ENCODE data around the gene SH3BP1. TPM values are rescaled to one million over a fixed set of nuclear protein-coding genes. Genes with fewer than 3 reads are reported as not detected.

Gene SH3BP1
- total and polyA plus RNA-seq, 2 of the 13 experiments (the other 11 are each of a cell fraction or from before 2014, with no cell fraction given), result 8.4 to 18.5 TPM

- TF ChIP-seq SOX5 (CRISPR knock-in tag; IDR thresholded peaks at IDR 0.05; ENCODE audit: borderline replicate concordance) (peak; percentile 20; the same call in 1 of the 2 replicates), DNMT3B (CRISPR knock-in tag; conservative IDR thresholded peaks at IDR 0.05) (no peak), NR2F6 (IDR thresholded peaks at IDR 0.05) (no peak), NR2F6 (CRISPR knock-in tag; IDR thresholded peaks at IDR 0.05) (peak; percentile 66; the same call in 1 of the 2 replicates), MTF1 (CRISPR knock-in tag; IDR thresholded peaks at IDR 0.05) (no peak), EHMT2 (IDR thresholded peaks at IDR 0.05; ENCODE audit: borderline replicate concordance, low read depth, low read length) (no peak), ZNF263 (CRISPR knock-in tag; IDR thresholded peaks at IDR 0.05) (no peak), ZNF446 (CRISPR knock-in tag; IDR thresholded peaks at IDR 0.05) (no peak), ZNF547 (CRISPR knock-in tag; IDR thresholded peaks at IDR 0.05) (no peak), ZNF317 (CRISPR knock-in tag; IDR thresholded peaks at IDR 0.05) (no peak), ZNF781 (CRISPR knock-in tag; IDR thresholded peaks at IDR 0.05; ENCODE audit: borderline replicate concordance, not compliant biosample characterization) (no peak), ZNF629 (CRISPR knock-in tag; conservative IDR thresholded peaks at IDR 0.05) (no peak), ZNF124 (CRISPR knock-in tag; IDR thresholded peaks at IDR 0.05) (no peak), ZNF639 (CRISPR knock-in tag; conservative IDR thresholded peaks at IDR 0.05) (peak; percentile 49; the same call in 1 of the 2 replicates), KLF6 (CRISPR knock-in tag; IDR thresholded peaks at IDR 0.05) (0 out of 2 replicates have a peak, but pooled peaks have one; percentile 32), ZNF260 (CRISPR knock-in tag; IDR thresholded peaks at IDR 0.05; ENCODE audit: borderline replicate concordance, low read depth) (no peak), TARDBP (CRISPR knock-in tag; IDR thresholded peaks at IDR 0.05) (0 out of 2 replicates have a peak, but pooled peaks have one; percentile 38), TOPORS (CRISPR knock-in tag; IDR thresholded peaks at IDR 0.05) (no peak), ARNT (IDR thresholded peaks at IDR 0.05) (no peak), HMG20B (CRISPR knock-in tag; conservative IDR thresholded peaks at IDR 0.05) (no peak), ZNF205 (CRISPR knock-in tag; IDR thresholded peaks at IDR 0.05) (peak; percentile 50; the same call in 1 of the 2 replicates), ZBTB26 (CRISPR knock-in tag; IDR thresholded peaks at IDR 0.05; ENCODE audit: borderline replicate concordance) (no peak), FOSL2 (CRISPR knock-in tag; IDR thresholded peaks at IDR 0.05) (0 out of 2 replicates have a peak, but pooled peaks have one; percentile 48), REXO4 (CRISPR knock-in tag; IDR thresholded peaks at IDR 0.05; ENCODE audit: borderline replicate concordance) (no peak), ZBTB34 (CRISPR knock-in tag; IDR thresholded peaks at IDR 0.05) (0 out of 2 replicates have a peak, but pooled peaks have one; percentile 26), JUND (CRISPR knock-in tag; IDR thresholded peaks at IDR 0.05) (no peak)
- TF ChIP-seq, protein P1, sequence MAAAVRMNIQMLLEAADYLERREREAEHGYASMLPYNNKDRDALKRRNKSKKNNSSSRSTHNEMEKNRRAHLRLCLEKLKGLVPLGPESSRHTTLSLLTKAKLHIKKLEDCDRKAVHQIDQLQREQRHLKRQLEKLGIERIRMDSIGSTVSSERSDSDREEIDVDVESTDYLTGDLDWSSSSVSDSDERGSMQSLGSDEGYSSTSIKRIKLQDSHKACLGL (CRISPR knock-in tag; IDR thresholded peaks at IDR 0.05), result no peak
Measured at GRCh38 chr22:37607010-37607934, 32.2 kb upstream of the SH3BP1 start (continued).

Data from HepG2 (cell line).